HepG2 (cell line): ENCODE data around the gene ARHGEF11. TPM values are rescaled to one million over a fixed set of nuclear protein-coding genes. Genes with fewer than 3 reads are reported as not detected.

Source experiments
- ATAC-seq: fragments of 200-7000 bp; cut with Tn5 transposase; 3 replicates; pipeline ENCODE4 v1.9.1; 2020; ENCODE audit warnings: mild to moderate bottlenecking, moderate library complexity
- BruUV-seq: library from RNA; stranded (reverse); fragments of 400-500 nt; replicated peaks from 2 replicates; lab custom pipeline; 2021; lab: Mats Ljungman, UMichigan
- CTCF ChIA-PET: fragments of 300-600 bp; formaldehyde crosslinking; extraction: SDS; loops from one replicate; lab custom pipeline; 2021; ENCODE audit warnings: low total read pairs, inconsistent platforms, low intra/inter-chr PET ratio; lab: Yijun Ruan, JAX
- POLR2A ChIA-PET: fragments of 350-600 bp; sonication (Branson Sonifier 250); formaldehyde crosslinking; loops from one replicate; lab custom pipeline; 2020; ENCODE audit warnings: antibody characterized with exemption, inconsistent platforms; lab: Yijun Ruan, JAX
- DNase-seq: peaks from one replicate; pipeline ENCODE4 v3.0.0-alpha.2; 2015; ENCODE audit warnings: low spot score
- FAIRE-seq: peaks from 3 replicates; lab custom pipeline; 2011; peaks lifted over from hg19 to GRCh38; lab: Jason Lieb, UNC
- H2AFZ ChIP-seq: one replicate; pipeline ENCODE4 v1.6.1; 2011; ENCODE audit warnings: low read length, inconsistent platforms
- H3K27ac ChIP-seq: fragments of 300-600 bp; 3 replicates; pipeline ENCODE4 v1.8.0; 2011; ENCODE audit warnings: mixed run types, mild to moderate bottlenecking, mixed read lengths, low read length, inconsistent platforms; ENCODE audit not compliant: insufficient read depth; ENCODE audit errors: extremely low read length
- H3K27me3 ChIP-seq, 2 experiments: fragments of 200-600 bp in 1 of 2; 2 replicates in 1 of 2; 3 replicates in 1 of 2; pipeline versions ENCODE4 v1.6.0 to v1.8.0; 2011; ENCODE audit warnings: low read length in 2 of 2, mild to moderate bottlenecking in 2 of 2, moderate library complexity in 2 of 2, inconsistent platforms in 1 of 2; ENCODE audit not compliant: insufficient read depth in 2 of 2, control insufficient read depth in 1 of 2
- H3K36me3 ChIP-seq, 2 experiments: fragments of 200-600 bp in 1 of 2; replicated peaks in 1 of 2; 2 replicates in 1 of 2; 3 replicates in 1 of 2; pipeline versions ENCODE4 v1.5.1 to v1.8.0; 2011; ENCODE audit warnings: low read length in 2 of 2, inconsistent platforms in 1 of 2; ENCODE audit not compliant: insufficient read depth in 2 of 2, control insufficient read depth in 1 of 2
- H3K4me1 ChIP-seq: 2 replicates; pipeline ENCODE4 v1.5.1; 2012; ENCODE audit warnings: low read length, inconsistent platforms; ENCODE audit not compliant: insufficient read depth
- H3K4me2 ChIP-seq: 2 replicates; pipeline ENCODE4 v1.6.0; 2011; ENCODE audit warnings: low read depth, low read length, inconsistent platforms
- H3K4me3 ChIP-seq, 3 experiments: fragments of 200-600 bp in 1 of 3; sonication (generic), shearing (Covaris generic) in 1 of 3; replicated peaks in 1 of 3; 2 replicates each; pipeline ENCODE4 v1.5.1; 2011 to 2016; ENCODE audit warnings: low read length in 3 of 3, inconsistent platforms in 2 of 3, low read depth in 2 of 3, mild to moderate bottlenecking in 2 of 3, control low read depth in 1 of 3, mixed read lengths in 1 of 3; ENCODE audit not compliant: insufficient read depth in 1 of 3
- H3K79me2 ChIP-seq: one replicate; pipeline ENCODE4 v1.6.1; 2011; ENCODE audit warnings: low read length, inconsistent platforms; ENCODE audit not compliant: insufficient read depth
- H3K9ac ChIP-seq: 2 replicates; pipeline ENCODE4 v1.6.0; 2011; ENCODE audit warnings: mild to moderate bottlenecking, low read depth, low read length, inconsistent platforms; ENCODE audit not compliant: insufficient read depth
- H3K9me3 ChIP-seq: 2 replicates; pipeline ENCODE4 v1.5.1; 2012; ENCODE audit warnings: mild to moderate bottlenecking, low read length
- H4K20me1 ChIP-seq: 2 replicates; pipeline ENCODE4 v1.6.0; 2011; ENCODE audit warnings: inconsistent platforms, mild to moderate bottlenecking, low read length, moderate library complexity; ENCODE audit not compliant: insufficient read depth
- ATF7 ChIP-seq, 2 experiments: fragments of 450-650 bp in 1 of 2; sonication (generic) in 1 of 2; formaldehyde crosslinking in 1 of 2; IDR thresholded peaks; 2 replicates each; pipeline versions ENCODE4 v1.4.0 to v1.6.1; 2016 to 2020; ENCODE audit warnings: antibody characterized with exemption in 1 of 2, mild to moderate bottlenecking in 1 of 2, missing genetic modification reagents in 1 of 2
- CBX5 ChIP-seq: sonication (generic); formaldehyde crosslinking; IDR thresholded peaks from 2 replicates; pipeline ENCODE4 v1.4.0; 2020; ENCODE audit warnings: missing genetic modification reagents, borderline replicate concordance
- CEBPB ChIP-seq: IDR thresholded peaks from 2 replicates; pipeline ENCODE4 v1.6.1; 2011; ENCODE audit warnings: low read depth, low read length, improper control_type of control experiment, borderline replicate concordance
- FLYWCH1 ChIP-seq: sonication (generic); formaldehyde crosslinking; IDR thresholded peaks from 2 replicates; pipeline ENCODE4 v1.8.1; 2023; ENCODE audit warnings: mild to moderate bottlenecking, missing genetic modification reagents
- FOXK2 ChIP-seq: fragments of 450-650 bp; IDR thresholded peaks from 2 replicates; pipeline ENCODE4 v1.6.1; 2016
- HMG20B ChIP-seq: conservative IDR thresholded peaks from 2 replicates; pipeline ENCODE4 v1.6.1; 2016; ENCODE audit warnings: missing genetic modification reagents, missing compliant biosample characterization
- MTF2 ChIP-seq: sonication (generic); formaldehyde crosslinking; IDR thresholded peaks from 2 replicates; pipeline ENCODE4 v1.5.0; 2020; ENCODE audit warnings: missing genetic modification reagents, borderline replicate concordance
- NRL ChIP-seq: sonication (generic); formaldehyde crosslinking; IDR thresholded peaks from 2 replicates; pipeline ENCODE4 v1.5.0; 2020; ENCODE audit warnings: missing genetic modification reagents, mild to moderate bottlenecking, moderate library complexity, borderline replicate concordance
- PHB2 ChIP-seq: fragments of 450-650 bp; IDR thresholded peaks from 2 replicates; pipeline ENCODE4 v1.6.1; 2018; ENCODE audit not compliant: partially characterized antibody
- RFX3 ChIP-seq: IDR thresholded peaks from 2 replicates; pipeline ENCODE4 v1.6.1; 2016; ENCODE audit warnings: missing biosample characterization, missing genetic modification reagents
- SRF ChIP-seq: IDR thresholded peaks from 2 replicates; pipeline ENCODE4 v1.6.1; 2011; ENCODE audit warnings: mild to moderate bottlenecking, low read depth, low read length, moderate library complexity
- SRSF1 ChIP-seq: fragments of 200-400 bp; formaldehyde crosslinking; optimal IDR thresholded peaks from 2 replicates; pipeline ENCODE3; 2017; ENCODE audit warnings: mild to moderate bottlenecking, low read depth, low read length, moderate library complexity
- ZMYM2 ChIP-seq: sonication (generic); formaldehyde crosslinking; IDR thresholded peaks from 2 replicates; pipeline ENCODE4 v1.8.0; 2022; ENCODE audit warnings: mild to moderate bottlenecking, missing genetic modification reagents
- ZNF253 ChIP-seq: sonication (generic); formaldehyde crosslinking; IDR thresholded peaks from 2 replicates; pipeline ENCODE4 v1.8.0; 2022; ENCODE audit warnings: mild to moderate bottlenecking, missing genetic modification reagents, borderline replicate concordance
- ZNF501 ChIP-seq: sonication (generic); formaldehyde crosslinking; IDR thresholded peaks from 2 replicates; pipeline ENCODE4 v1.5.1; 2020; ENCODE audit warnings: mild to moderate bottlenecking, moderate library complexity, missing genetic modification reagents
- WGBS: methylation state at CpG from one replicate; pipeline ENCODE4 v1.1.6; 2017; ENCODE audit warnings: low lambda C conversion rate; 5-methylcytosine and 5-hydroxymethylcytosine counted together
- in situ Hi-C: cut with HindIII; loops from 2 replicates; pipeline ENCODE4 v1.10.0; 2017; ENCODE audit warnings: low pct_unique_long_range_greater_than_20kb; ENCODE audit not compliant: extremely low pct_ligation_motif_present
- intact Hi-C: fragments of 100-400 bp; cut with micrococcal nuclease; formaldehyde crosslinking; loops from one replicate; pipeline ENCODE4 v1.10.0; 2022; ENCODE audit not compliant: unreplicated experiment
- polyA plus RNA-seq, 8 experiments: library from polyadenylated mRNA; depleted of rRNA in 3 of 8; stranded (reverse) in 7 of 8; unstranded in 1 of 8; fragments of >200 nt; fragmentation: Illumina TruSeq in 4 of 8; extraction: Trizol in 4 of 8; gene quantifications; 2 replicates each; pipeline versions ENCODE4 v1.2.1 to v1.2.3, GENCODE V29; 2011 to 2016; ENCODE audit warnings: low read depth in 4 of 8, missing spikeins in 1 of 8, mixed read lengths in 1 of 8; ENCODE audit not compliant: insufficient read depth in 1 of 8
- total RNA-seq, 5 experiments: library from RNA; depleted of rRNA; stranded (reverse); fragments of >200 nt; fragmentation: Illumina TruSeq; extraction: Trizol; gene quantifications; 2 replicates each; pipeline ENCODE4 v1.2.3, GENCODE V29; 2016; ENCODE audit warnings: low read depth in 1 of 5
- TF ChIP-seq, protein P1 (sequence below): sonication (generic); formaldehyde crosslinking; IDR thresholded peaks from 2 replicates; pipeline ENCODE4 v1.4.0; 2020; ENCODE audit warnings: mild to moderate bottlenecking, missing genetic modification reagents
- TF ChIP-seq, protein P2 (sequence below): sonication (generic); formaldehyde crosslinking; IDR thresholded peaks from 2 replicates; pipeline ENCODE4 v1.5.1; 2020; ENCODE audit warnings: missing genetic modification reagents, mild to moderate bottlenecking, borderline replicate concordance
- TF ChIP-seq, protein P3 (sequence below): sonication (generic); formaldehyde crosslinking; IDR thresholded peaks from 2 replicates; pipeline ENCODE4 v1.4.0; 2020; ENCODE audit warnings: missing genetic modification reagents, borderline replicate concordance

The ARHGEF11 gene
- total and polyA plus RNA-seq, 2 of the 13 experiments (the other 11 are each of a cell fraction or from before 2014, with no cell fraction given), result 16.5 to 21.2 TPM

DNA sequence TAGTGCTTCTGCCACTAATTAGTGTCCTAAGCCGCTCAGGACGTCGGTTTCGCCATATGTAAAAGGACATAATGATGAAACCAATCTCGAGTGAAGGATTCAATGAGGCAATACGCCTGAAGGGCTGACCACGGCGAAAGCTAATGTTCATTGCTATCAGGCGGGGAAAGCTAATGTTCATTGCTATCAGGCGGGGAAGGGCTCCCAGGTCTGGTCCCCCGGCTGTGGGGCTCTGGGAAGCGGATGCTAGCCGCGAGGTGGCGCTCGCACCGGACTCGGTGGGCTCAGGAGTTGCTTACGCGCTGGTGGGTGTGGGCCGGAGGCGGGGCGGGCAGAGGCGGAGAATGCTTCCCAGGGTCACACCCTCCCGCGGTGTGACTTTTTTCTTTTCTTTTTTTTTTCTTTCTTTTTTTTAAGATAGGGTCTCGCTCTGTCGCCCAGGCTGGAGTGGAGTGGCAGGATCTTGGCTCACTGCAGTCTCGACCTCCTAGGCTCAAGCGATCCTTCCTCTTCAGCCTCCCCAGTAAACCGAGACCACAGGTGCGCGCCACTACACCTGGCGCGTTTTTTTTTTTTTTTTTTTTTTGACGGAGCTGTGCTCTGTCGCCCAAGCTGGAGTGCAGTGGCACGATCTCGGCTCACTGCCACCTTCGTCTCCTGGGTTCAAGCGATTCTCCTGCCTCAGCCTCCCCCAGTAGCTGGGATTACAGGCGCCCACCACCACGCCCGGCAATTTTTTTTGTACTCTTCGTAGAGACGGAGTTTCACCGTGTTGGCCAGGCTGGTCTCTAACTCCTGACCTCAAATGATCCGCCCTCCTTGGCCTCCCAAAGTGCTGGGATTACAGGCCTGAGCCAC lies 153.1 kb downstream of the ARHGEF11 start:
- BruUV-seq, result no TSS peak
- Histone ChIP-seq H3K9ac (no peak overlapping the region), H2AFZ (no peak overlapping the region), H3K4me3 (0 out of 6 replicates have a peak overlapping the region, but pooled peaks of 1 of the 3 experiments have one; percentile 11), H3K27me3 (peaks cover 4 to 68% of the 10 kb centered on the region in 2 experiments; a peak in 4 of 5 replicates), H3K9me3 (no peaks in the 10 kb centered on the region), H3K4me2 (no peak overlapping the region; the same call in 1 of the 2 replicates), H3K27ac (no peak overlapping the region), H3K4me1 (peaks cover 12% of the 10 kb centered on the region; the same call in 1 of the 2 replicates), H3K79me2 (no peaks in the 10 kb centered on the region), H3K36me3 (no peaks in the 10 kb centered on the region), H4K20me1 (no peaks in the 10 kb centered on the region)
- DNase-seq (peak; percentile 64), FAIRE-seq (peak; percentile 77), ATAC-seq (peak; percentile 95)
- CTCF ChIA-PET, result interaction anchor here (0.6 to 2.8 kb wide), 7 partner anchors 9 to 182 kb away, joined by 3 to 23 read pairs (median 3); partner anchors contain the start of gene LRRC71
- 20% methylated on average over 41 of the region's 48 CpGs for WGBS
- POLR2A ChIA-PET, result no interaction called here
- intact Hi-C loops, result loop anchor here (1.0 kb wide), 2 partner anchors 28 to 35 kb away; partner anchors contain the start of gene LRRC71
- in situ Hi-C loops, result loop anchor here (5.0 kb wide), 1 partner anchor 35 kb away; no protein-coding TSS in a partner anchor
- TF ChIP-seq SRSF1 (no peak), HMG20B (CRISPR knock-in tag) (no peak), FOXK2 (no peak), ZNF253 (no peak), SRF (no peak), ZMYM2 (CRISPR knock-in tag) (no peak), PHB2 (no peak), MTF2 (CRISPR knock-in tag) (peak; percentile 59; the same call in 1 of the 2 replicates), ATF7 (IDR thresholded peaks at IDR 0.05) (no peak), ATF7 (CRISPR knock-in tag; IDR thresholded peaks at IDR 0.05) (no peak), CEBPB (peak; percentile 47; the same call in 1 of the 2 replicates), NRL (CRISPR knock-in tag) (no peak), CBX5 (CRISPR knock-in tag) (no peak), FLYWCH1 (CRISPR knock-in tag) (no peak), ZNF501 (CRISPR knock-in tag) (no peak), RFX3 (CRISPR knock-in tag) (no peak)
- TF ChIP-seq, protein P1, sequence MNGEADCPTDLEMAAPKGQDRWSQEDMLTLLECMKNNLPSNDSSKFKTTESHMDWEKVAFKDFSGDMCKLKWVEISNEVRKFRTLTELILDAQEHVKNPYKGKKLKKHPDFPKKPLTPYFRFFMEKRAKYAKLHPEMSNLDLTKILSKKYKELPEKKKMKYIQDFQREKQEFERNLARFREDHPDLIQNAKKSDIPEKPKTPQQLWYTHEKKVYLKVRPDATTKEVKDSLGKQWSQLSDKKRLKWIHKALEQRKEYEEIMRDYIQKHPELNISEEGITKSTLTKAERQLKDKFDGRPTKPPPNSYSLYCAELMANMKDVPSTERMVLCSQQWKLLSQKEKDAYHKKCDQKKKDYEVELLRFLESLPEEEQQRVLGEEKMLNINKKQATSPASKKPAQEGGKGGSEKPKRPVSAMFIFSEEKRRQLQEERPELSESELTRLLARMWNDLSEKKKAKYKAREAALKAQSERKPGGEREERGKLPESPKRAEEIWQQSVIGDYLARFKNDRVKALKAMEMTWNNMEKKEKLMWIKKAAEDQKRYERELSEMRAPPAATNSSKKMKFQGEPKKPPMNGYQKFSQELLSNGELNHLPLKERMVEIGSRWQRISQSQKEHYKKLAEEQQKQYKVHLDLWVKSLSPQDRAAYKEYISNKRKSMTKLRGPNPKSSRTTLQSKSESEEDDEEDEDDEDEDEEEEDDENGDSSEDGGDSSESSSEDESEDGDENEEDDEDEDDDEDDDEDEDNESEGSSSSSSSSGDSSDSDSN (CRISPR knock-in tag), result no peak; the same call in 1 of the 2 replicates
- TF ChIP-seq, protein P2, sequence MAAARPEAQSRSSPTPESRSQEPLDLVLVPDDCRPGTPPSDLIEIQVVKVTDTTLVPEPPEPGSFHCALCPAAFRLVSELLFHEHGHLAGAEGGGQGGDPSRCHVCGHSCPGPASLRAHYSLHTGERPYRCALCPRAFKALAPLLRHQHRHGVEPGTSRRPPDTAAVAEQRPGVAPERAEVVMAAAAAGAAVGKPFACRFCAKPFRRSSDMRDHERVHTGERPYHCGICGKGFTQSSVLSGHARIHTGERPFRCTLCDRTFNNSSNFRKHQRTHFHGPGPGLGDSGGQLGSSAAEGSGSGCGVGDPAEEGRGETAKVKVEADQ, result no peak
- TF ChIP-seq, protein P3, sequence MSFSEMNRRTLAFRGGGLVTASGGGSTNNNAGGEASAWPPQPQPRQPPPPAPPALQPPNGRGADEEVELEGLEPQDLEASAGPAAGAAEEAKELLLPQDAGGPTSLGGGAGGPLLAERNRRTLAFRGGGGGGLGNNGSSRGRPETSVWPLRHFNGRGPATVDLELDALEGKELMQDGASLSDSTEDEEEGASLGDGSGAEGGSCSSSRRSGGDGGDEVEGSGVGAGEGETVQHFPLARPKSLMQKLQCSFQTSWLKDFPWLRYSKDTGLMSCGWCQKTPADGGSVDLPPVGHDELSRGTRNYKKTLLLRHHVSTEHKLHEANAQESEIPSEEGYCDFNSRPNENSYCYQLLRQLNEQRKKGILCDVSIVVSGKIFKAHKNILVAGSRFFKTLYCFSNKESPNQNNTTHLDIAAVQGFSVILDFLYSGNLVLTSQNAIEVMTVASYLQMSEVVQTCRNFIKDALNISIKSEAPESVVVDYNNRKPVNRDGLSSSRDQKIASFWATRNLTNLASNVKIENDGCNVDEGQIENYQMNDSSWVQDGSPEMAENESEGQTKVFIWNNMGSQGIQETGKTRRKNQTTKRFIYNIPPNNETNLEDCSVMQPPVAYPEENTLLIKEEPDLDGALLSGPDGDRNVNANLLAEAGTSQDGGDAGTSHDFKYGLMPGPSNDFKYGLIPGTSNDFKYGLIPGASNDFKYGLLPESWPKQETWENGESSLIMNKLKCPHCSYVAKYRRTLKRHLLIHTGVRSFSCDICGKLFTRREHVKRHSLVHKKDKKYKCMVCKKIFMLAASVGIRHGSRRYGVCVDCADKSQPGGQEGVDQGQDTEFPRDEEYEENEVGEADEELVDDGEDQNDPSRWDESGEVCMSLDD, result no peak
